Stimulated activated CD8-positive, alpha-beta memory T cell treated with anti-CD3 and anti-CD28 coated beads, Interleukin-12 subunit alpha, Interleukin-12 subunit beta, amount 100 ng/mL, for 1 hour (primary cell): ENCODE results near the gene PLAAT1.

Experiments
- DNase-seq: peaks from one replicate; pipeline ENCODE4 v3.0.0-alpha.2; 2020; ENCODE audit warnings: low read depth

The PLAAT1 gene

GRCh38 chr3:193240850-193241706 is at the start of gene PLAAT1:
Gene PLAAT1 (plus strand): TSS chr3:193241222. CDS start chr3:193255651, 14,429 bp downstream.
- DNase-seq: no peak

- DNase-seq: no peak
These were observed 46.7 kb upstream of the PLAAT1 start for GRCh38 chr3:193194371-193194770.

- DNase-seq: no peak
These were observed 44.3 kb upstream of the PLAAT1 start for GRCh38 chr3:193196746-193197145.

GRCh38 chr3:193207290-193208273 is 33.4 kb upstream of the PLAAT1 start:
- DNase-seq: no peak

- no peak for DNase-seq
These were observed 30.4 kb upstream of the PLAAT1 start for GRCh38 chr3:193210618-193211017.

GRCh38 chr3:193211173-193211572 is 29.8 kb upstream of the PLAAT1 start:
- no peak for DNase-seq

- DNase-seq: no peak
These were observed 29.0 kb upstream of the PLAAT1 start for GRCh38 chr3:193211984-193212383.

GRCh38 chr3:193212844-193213243 is 28.2 kb upstream of the PLAAT1 start:
- DNase-seq: no peak

- DNase-seq: no peak
These were observed 26.6 kb upstream of the PLAAT1 start for GRCh38 chr3:193214445-193214844.

GRCh38 chr3:193225302-193226125 is 15.5 kb upstream of the PLAAT1 start:
- no peak for DNase-seq

- DNase-seq: no peak
These were observed 12.8 kb upstream of the PLAAT1 start for GRCh38 chr3:193228206-193228605.

GRCh38 chr3:193229851-193230420 is 11.1 kb upstream of the PLAAT1 start:
- no peak for DNase-seq

- DNase-seq: no peak
These were observed 10.4 kb upstream of the PLAAT1 start for GRCh38 chr3:193230610-193231009.

GRCh38 chr3:193231201-193231600 is 9.8 kb upstream of the PLAAT1 start:
- no peak for DNase-seq

- no peak for DNase-seq
These were observed 4.4 kb upstream of the PLAAT1 start for GRCh38 chr3:193236599-193236998.

- no peak for DNase-seq
These were observed 4.0 kb upstream of the PLAAT1 start for GRCh38 chr3:193237030-193237429.

GRCh38 chr3:193240436-193240849 is 579 bp upstream of the PLAAT1 start:
- DNase-seq: no peak

- DNase-seq: no peak
These were observed 694 bp downstream of the PLAAT1 start for GRCh38 chr3:193241716-193242115.

GRCh38 chr3:193243571-193243970 is 2.5 kb downstream of the PLAAT1 start:
- DNase-seq: no peak

GRCh38 chr3:193248848-193249468 is 7.9 kb downstream of the PLAAT1 start:
- DNase-seq: no peak

- DNase-seq: no peak
These were observed 9.5 kb downstream of the PLAAT1 start for GRCh38 chr3:193250492-193250891.
